Left lobe of liver (tissue), 1 donor: ENCODE measurements around the gene PRAMEF2. TPM values are rescaled to one million over a fixed set of nuclear protein-coding genes. Genes with fewer than 3 reads are reported as not detected.

Experiments
- total RNA-seq: library from RNA; stranded (reverse); gene quantifications from one replicate; pipeline ENCODE4 v1.2.1, GENCODE V29; 2021
- donor health status: DM: no; HTN: yes; CAD: no.

PRAMEF2 gene
- total RNA-seq, 1 donor from 2014 or later: not detected

Other genes with a start within 250 kb of the PRAMEF2 start
- 175 TPM for gene DHRS3, start 238.9 kb upstream of the PRAMEF2 start, total RNA-seq
- not detected for gene AADACL4, start 213.0 kb upstream of the PRAMEF2 start, total RNA-seq
- gene AADACL3, start 141.0 kb upstream of the PRAMEF2 start, total RNA-seq: not detected
- gene CFAP107, start 110.9 kb upstream of the PRAMEF2 start, total RNA-seq: not detected
- not detected for gene PRAMEF12, start 83.3 kb upstream of the PRAMEF2 start, total RNA-seq
- gene PRAMEF1, start 65.7 kb upstream of the PRAMEF2 start, total RNA-seq: not detected
- gene PRAMEF11, start 25.7 kb upstream of the PRAMEF2 start, total RNA-seq: not detected
- not detected for gene HNRNPCL1, start 8.4 kb upstream of the PRAMEF2 start, total RNA-seq
- gene PRAMEF4, start 29.1 kb downstream of the PRAMEF2 start, total RNA-seq: not detected
- gene PRAMEF10, start 41.2 kb downstream of the PRAMEF2 start, total RNA-seq: 0.30 TPM
- gene PRAMEF7, start 59.5 kb downstream of the PRAMEF2 start, total RNA-seq: not detected
- not detected for gene PRAMEF6, start 90.5 kb downstream of the PRAMEF2 start, total RNA-seq
- gene PRAMEF27, start 199.5 kb downstream of the PRAMEF2 start, total RNA-seq: not detected
- not detected for gene HNRNPCL3, start 203.7 kb downstream of the PRAMEF2 start, total RNA-seq
- gene PRAMEF25, start 213.7 kb downstream of the PRAMEF2 start, total RNA-seq: not detected